ENCODE results near the gene NUP214.
"Not testable (repeated sequence)": the region's sequence is repeated elsewhere in the genome, so short reads cannot be mapped to it uniquely, and the experiment has no call there.

NUP214 gene

DNA sequence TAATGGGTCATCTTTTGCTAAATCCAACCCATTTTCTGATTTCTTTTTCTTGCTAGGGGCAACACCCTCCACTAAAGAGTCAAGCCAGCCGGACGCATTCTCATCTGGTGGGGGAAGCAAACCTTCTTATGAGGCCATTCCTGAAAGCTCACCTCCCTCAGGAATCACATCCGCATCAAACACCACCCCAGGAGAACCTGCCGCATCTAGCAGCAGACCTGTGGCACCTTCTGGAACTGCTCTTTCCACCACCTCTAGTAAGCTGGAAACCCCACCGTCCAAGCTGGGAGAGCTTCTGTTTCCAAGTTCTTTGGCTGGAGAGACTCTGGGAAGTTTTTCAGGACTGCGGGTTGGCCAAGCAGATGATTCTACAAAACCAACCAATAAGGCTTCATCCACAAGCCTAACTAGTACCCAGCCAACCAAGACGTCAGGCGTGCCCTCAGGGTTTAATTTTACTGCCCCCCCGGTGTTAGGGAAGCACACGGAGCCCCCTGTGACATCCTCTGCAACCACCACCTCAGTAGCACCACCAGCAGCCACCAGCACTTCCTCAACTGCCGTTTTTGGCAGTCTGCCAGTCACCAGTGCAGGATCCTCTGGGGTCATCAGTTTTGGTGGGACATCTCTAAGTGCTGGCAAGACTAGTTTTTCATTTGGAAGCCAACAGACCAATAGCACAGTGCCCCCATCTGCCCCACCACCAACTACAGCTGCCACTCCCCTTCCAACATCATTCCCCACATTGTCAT is 72.0 kb downstream of the NUP214 start:
- no peak for DNase-seq (ENCODE audit: low read depth)

DNA sequence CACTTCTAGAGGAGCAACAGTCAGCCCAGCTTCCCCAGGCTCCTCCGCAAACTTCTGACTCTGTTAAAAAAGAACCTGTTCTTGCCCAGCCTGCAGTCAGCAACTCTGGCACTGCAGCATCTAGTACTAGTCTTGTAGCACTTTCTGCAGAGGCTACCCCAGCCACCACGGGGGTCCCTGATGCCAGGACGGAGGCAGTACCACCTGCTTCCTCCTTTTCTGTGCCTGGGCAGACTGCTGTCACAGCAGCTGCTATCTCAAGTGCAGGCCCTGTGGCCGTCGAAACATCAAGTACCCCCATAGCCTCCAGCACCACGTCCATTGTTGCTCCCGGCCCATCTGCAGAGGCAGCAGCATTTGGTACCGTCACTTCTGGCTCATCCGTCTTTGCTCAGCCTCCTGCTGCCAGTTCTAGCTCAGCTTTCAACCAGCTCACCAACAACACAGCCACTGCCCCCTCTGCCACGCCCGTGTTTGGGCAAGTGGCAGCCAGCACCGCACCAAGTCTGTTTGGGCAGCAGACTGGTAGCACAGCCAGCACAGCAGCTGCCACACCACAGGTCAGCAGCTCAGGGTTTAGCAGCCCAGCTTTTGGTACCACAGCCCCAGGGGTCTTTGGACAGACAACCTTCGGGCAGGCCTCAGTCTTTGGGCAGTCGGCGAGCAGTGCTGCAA is 72.8 kb downstream of the NUP214 start:
- DNase-seq (ENCODE audit: low read depth): no peak

DNA sequence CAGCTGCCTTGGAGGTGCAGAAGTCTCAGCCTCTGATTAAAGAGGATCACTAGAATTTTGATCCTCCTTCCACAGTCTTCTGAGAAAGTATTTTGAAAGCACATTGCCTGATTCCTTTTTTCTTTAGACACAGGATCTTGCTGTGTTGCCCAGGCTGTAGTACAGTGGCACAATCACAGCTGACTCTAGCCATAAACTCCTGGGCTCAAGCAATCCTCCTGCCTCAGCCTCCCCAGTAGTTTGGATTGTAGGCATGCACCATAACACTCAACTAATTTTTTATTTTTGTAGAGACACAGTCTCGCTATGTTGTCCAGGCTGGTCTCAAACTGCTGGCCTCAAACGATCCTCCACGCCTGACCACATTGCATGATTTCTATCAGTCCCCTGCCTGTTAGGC is 76.5 kb downstream of the NUP214 start:
- no peak for DNase-seq (ENCODE audit: low read depth)

DNA sequence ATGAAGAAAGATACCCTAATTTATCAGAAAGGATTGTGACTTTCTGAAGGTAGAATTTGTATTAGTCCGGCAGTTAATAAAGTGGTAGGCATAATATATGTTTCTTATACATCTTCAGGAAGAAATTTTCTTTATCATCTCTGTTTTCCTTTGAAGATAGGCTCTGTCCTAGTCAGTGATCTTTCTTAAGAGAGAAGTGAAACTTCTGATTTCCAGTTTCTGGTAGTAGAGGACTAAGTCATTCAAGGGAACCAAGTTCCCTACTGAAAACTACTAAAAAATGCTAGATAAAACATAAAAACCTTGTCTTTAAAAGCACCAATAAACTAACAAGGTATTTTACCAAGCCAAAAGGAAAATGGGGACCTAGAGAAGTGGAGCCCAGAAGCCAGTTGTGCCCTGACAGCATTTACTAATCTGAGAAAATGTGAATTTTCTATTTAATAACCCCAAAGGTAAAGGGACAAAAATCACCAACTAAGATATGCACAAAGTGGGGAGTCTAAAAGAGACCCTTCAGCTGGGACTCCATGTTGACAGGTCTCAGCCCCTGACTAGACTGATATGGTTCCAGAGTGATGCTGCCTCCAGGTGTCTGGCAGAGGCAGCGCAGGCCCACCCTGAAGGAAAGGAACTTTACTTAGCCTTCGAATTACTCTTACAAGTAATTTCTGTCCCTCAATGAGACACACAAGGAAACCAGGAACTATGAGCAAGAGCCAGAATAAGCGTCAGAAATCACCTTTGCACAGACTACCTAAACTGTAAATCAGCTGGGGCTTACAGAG is 78.2 kb downstream of the NUP214 start:
- no peak for DNase-seq (ENCODE audit: low read depth)

DNA sequence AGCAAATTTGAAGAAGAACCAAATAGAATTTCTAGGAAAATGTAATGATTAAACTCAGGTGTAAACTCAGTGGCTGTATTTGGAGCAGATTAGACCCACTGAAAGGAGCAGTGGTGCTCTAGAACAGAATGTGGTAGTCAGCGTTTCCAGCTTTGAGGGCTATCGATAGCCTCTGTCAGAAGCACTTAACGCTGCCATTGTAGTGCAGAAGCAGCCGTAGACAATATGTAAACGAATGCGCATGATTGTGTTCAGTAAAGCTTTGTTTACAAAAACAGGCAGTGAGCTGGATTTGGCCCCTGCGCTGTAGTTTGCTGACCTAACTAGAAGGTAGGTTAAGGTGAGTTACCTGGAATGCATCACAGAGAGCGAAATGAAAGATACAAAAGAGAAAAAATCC is 78.9 kb downstream of the NUP214 start:
- DNase-seq (ENCODE audit: low read depth): no peak

DNA sequence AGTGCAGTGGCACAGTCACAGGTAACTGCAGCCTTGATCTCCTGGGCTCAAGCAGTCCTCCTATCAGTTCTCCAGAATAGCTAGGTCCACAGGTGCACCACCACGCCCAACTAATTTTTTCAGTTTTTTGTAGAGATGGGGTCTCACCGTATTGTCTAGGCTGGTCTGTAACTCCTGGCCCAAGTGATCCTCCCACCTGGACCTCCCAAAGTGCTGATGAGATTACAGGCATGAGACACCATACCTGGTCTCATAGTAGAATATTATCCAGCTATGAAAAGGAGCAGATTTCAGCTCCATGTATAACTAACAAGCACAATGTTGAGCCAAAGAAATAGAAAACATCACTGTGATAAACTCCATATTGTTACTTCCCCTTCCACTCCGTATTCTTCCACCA is 81.1 kb downstream of the NUP214 start:
- no peak for DNase-seq (ENCODE audit: low read depth)

DNA sequence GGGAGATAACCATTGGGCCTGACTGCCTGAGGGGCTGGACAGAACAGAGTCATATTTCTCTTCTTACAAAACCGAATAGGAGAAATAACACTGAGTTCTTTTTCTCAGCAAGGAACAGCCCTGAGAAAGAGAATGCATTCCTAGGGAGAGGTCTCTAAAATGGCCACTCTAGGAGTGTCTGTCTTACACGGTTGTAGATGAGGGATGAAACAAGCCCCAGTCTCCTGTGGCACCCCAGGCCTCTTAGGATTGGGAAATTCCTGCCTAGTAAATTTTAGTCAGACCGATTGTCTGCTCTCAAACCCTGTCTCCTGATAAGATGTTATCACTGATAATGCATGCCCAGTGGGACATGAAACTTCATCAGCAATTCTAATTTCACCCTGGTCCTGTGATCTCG is 86.5 kb downstream of the NUP214 start:
- DNase-seq (ENCODE audit: low read depth): not testable (repeated sequence)

DNA sequence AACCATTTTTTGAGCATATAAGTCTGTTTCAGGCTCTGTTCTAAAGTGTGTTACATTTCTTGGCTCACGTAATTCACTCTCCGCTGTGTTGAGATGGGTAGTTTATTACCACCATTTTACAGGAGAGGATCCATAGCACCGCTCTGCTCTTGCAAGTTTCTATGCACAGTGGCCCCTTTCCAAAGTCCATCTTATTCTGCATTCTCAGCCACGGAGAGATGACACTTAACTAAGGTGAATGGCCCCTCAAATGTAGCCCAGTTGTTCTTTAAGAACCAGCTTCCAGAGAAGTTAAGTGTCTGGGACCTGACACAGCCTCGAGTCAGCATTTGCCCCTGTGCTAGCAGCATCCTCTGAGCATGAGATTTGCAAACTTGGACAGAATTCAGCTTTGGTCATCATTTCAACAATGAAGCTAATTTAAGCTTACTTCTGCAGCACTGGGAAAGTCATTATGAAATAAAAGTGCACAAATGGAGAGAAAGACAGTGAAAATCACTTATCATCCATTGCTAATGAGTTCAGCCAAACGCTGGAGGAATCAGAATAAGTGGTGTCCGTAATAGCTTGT is 89.0 kb downstream of the NUP214 start:
- DNase-seq (ENCODE audit: low read depth): no peak

DNA sequence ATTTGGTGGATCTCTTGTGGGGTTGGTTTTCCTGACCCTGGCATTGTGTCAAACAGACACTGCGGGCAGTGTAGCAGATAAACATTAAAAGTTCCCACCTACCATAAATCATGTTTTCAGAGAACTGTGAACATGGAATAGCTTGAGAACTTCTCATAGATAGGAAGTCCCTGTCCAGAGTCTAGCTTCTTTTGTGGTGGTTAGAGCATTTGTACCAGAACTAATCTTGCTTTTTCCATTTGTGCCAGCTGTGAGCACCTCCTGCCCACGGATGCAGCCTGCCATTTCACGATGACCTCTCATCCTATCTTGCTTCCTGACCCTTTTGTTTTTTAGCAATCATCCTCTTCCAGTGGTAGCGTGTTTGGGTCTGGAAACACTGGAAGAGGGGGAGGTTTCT is 89.5 kb downstream of the NUP214 start:
- DNase-seq (ENCODE audit: low read depth): no peak

DNA sequence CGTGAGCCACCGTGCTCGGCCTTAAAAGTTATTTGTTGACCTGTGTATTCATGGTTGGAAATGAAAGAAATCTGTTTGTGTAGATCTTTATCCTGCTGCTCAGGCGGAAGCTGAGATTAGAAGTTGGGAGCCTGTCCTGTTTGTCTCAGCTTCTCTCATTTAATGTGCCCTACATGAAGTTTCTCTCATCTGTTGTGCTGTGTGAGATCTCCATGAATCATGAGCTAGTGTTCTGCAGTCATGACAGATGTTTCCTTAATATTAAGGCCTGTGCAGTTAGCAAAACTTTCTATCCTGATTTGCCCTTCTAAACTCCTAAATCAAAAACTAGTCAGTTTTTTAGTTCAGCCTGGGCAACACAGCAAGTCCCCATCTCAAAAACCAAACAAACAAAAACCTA is 91.4 kb downstream of the NUP214 start:
- DNase-seq (ENCODE audit: low read depth): no peak

DNA sequence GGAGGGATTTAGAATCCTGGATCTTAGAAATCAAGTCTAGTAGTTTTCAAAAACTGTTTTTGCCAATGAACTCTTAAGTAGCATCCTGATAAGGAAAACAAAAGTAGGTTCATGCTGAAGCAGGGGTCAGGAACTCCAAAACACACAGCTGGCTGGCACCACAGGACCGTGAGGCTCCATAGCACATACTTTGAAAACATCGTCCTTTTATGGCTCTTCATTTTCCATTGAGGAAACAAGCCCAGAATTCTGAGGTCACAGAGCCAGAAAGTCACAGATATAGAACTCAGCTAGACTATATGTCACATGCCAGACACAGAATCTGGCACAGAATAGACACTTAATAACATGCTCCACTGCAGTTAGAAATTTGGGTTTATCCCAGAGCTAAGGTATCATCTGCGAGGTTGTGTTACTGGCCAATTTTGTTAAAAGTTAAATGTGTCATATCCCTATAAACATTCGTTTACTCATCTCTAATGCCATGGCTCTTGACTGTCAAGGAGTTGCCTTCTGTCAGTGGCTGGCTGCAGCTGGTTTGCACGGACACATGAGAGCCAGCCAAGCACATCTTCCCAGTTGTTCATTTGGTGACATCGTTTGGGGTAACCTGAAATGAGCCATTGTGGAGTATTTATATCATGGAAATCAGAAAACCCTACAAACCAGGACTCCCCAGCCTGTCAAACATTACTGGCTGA is 92.1 kb downstream of the NUP214 start:
- no peak for DNase-seq (ENCODE audit: low read depth)

DNA sequence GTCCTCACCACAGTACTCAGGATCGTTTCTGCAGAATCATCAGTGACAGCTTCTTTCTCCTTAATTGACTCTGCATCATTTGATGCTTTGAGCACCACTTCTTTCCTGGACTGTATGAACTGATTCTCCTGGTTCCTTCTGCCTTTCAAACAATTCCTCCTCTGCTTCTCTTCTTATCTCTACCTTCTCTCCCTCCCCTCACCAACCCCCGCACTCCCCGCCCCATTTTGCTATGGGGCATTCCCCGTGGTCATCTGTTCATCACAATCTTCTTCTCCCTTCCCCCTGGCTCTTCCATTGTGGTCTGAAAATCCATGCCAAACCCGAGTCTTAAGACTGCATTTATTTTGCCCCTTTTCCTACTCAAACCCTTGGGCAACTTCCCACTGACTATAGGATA is 93.0 kb downstream of the NUP214 start:
- no peak for DNase-seq (ENCODE audit: low read depth)

DNA sequence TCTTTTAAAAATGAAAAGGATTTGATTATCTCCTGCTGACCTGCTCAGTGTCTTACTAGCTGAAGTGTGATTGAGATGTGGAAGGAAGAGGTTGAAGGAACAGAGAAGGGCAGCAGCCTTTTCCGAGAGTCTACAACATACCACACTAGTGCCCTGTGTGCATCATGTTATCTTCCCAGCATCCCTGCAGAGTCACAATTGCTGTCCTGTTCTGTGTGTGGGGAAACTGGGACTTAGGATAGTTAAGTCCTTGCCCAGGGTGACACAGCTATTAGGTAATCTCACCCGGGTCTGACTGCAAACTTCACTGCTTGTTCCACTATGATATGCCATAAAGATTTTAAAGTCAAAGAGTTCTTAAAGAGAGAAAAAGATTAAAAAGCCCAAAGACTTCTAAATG is 95.1 kb downstream of the NUP214 start:
- no peak for DNase-seq (ENCODE audit: low read depth)

DNA sequence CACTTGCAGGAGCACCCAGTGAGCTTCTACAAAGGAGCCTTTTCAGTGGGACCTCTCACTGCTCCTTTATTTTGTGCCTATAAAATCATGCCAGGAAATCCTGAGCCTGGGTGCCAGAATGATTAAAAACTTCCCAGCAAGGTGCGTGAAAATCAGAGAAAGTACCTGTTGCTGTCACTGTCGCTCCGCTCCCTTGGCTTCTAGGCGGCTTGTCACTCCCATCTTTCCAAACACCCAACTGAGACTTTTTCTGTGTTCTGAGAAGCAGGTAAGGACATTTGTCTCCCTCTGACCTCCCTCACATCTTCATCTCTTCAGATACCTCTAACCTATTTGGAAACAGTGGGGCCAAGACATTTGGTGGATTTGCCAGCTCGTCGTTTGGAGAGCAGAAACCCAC is 97.1 kb downstream of the NUP214 start:
- DNase-seq (ENCODE audit: low read depth): no peak

DNA sequence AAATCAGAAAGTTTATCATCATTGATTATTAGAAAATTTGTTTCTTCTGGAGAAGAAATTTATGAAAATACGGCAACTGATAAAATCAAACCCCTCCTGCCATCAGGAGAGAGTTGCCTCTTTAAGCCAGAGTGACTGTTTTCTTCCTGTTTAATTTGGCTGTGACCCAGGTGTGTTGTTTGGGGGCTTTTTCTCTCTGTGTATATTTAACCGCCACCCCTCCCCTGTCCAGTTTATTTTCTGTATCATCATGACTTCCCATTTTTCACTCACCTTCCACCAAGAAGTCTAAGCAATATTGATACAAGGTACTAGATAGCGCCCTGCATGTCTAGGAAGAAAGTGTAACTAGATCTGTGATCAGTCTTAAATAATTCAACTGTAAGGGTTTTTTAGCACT is 100.8 kb downstream of the NUP214 start:
- no peak for DNase-seq (ENCODE audit: low read depth)

DNA sequence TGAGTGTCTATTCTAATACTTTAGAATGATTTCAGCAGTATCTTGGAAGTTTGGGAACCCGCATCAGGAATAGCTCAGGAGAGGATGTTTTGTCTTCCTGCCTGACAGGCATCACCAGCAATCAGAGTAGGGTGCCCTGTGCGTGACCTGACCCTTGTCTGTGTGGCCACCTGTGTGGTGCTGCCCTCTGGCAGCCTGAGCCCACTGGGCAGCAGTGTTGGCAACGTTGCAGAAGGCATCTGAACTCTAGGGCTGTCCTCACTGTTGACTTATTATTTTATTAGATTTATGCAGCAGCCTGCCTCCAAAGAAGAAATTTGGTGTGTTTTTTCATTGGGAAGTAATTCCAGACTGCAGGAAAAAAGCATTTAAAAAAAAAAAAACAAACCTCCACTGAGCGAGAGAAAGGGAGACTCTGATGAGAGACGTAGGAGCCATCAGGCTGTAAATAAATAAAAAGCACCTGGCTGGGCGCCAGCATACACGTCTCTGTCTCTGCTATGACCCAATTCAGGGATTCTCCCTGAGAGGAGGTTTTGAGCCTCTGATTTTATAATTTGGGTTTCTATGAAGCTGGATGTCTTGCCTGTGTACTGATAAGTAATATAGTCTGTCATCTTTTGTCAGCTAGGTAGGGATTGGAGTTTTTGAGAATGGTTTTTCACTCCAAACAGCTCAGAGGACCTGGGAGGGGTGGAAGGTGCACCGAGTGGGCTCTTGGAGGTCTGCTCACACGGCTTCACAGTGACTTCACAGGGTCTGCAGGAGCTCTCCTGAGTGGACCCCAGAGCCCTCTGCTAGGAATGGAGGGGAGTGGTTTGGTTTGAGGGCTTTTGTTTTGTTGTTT is 101.9 kb downstream of the NUP214 start:
- no peak for DNase-seq (ENCODE audit: low read depth)

DNA sequence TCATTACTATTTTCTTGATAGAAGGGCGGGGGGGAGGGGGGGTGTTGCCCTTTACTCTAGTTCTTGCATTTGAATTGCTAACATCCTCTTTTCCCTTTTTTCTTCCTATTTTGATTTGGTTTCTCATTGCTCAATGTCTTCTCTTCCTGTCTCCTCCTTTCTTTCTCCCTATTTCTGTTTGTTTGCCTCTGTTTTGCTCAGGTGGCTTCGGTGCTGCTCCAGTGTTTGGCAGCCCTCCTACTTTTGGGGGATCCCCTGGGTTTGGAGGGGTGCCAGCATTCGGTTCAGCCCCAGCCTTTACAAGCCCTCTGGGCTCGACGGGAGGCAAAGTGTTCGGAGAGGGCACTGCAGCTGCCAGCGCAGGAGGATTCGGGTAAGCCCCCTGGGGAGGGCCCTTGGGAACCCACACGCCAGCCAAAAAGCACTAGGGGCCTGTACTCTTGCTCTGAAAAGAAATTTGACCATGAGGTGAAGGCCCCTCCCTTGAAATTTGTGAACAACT is 102.6 kb downstream of the NUP214 start:
- DNase-seq (ENCODE audit: low read depth): no peak

DNA sequence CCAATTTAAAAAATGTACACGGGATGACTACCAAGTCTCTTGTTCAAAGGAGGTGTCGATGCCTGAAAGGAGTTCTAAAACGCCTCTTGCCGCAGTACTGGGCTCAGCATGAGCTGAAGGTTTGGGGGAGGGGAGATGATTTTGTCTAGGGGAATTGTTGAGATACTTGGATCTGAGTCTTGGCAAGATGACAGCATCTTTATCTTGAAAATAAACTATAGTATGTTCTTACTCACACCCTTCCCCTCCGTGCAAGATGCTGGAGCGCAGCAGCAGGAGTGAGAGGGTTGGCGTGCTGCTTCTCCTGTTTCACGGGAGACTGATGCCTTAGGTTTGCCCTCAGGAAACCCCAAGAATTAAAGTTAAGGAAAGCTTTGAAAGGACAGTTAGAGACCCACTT is 103.6 kb downstream of the NUP214 start:
- peak; percentile 53 for DNase-seq (ENCODE audit: low read depth)

DNA sequence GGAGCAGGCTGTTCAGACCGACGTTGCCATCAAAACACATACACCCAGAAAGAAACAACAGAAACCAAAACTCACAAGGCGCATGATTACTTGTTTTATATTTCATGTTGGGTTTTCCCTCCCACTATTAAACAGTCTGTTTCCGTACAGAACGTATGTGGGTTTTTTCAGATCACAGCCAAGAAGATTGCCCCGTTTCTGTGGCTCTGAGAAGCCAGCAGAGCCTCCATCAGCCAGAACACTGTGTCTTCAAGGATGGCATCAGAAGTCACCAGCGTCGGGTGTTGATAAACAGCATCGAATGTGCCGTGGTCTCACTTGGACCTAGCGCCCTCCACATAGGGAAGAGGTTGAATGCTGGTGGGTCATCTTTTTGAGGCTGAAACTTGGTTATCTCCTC is 108.2 kb downstream of the NUP214 start:
- DNase-seq (ENCODE audit: low read depth): no peak

DNA sequence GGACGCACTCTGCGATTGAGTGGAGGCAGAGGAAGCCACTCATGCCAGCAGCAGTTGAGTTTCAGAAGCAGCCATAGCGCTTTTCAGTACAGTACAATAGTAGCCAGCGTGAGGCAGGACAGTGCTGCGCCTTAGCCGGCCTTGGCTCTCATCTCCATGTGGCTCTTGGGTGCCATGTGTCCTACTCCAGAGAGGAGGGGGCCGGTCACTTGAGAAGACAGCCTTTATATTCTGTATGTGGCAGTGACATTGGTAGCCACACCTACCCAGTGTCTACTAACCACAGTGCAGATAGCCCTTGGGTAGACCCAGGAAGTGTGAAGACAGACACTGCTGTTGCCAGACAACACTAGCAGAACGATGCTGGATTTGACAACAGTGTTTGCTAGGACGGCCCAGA is 108.6 kb downstream of the NUP214 start:
- no peak for DNase-seq (ENCODE audit: low read depth)
